ENCODE data around the gene MYO1B. TPM values are rescaled to one million over a fixed set of nuclear protein-coding genes. Genes with fewer than 3 reads are reported as not detected.

The MYO1B gene
- total RNA-seq, 1 experiment from 2014 or later, result 93.0 TPM

DNA sequence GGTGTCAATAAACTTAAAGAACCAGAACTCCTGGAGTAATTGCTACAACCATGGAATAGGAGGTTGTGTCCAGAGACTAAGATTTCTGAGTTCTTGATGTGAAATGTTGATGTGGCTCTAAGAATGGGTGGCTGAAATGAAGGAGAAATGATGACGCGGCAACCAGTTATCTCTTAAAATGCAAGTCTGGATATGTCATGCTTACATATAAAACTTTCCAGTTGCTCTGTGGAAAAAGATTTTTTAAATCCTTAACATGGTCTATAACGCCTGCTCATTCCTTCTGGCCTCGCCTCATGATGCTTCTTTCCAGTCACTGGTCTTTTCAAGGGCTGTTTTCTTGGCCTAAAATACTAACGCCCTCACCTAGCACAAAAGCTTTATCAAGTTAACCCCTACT, 23.5 kb upstream of the MYO1B start:
- no peak overlapping the region for H3K4me2 ChIP-seq (ENCODE audit: low read length)
- intact Hi-C loops (cut with micrococcal nuclease), result no loop called here
- no peak for DNase-seq
- ATAC-seq, result no peak
- H3K36me3 ChIP-seq (ENCODE audit: low read depth, low read length), result no peaks in the 10 kb centered on the region
- H2AFZ ChIP-seq (ENCODE audit: low read length), result no peak overlapping the region
- no peaks in the 10 kb centered on the region for H3K79me2 ChIP-seq (ENCODE audit: low read length)
- peaks cover 33% of the 10 kb centered on the region for H3K4me1 ChIP-seq (ENCODE audit: insufficient read depth, low read length)
- peaks cover 5% of the 10 kb centered on the region for H3F3A ChIP-seq (ENCODE audit: low read length, unreplicated experiment)
- no peak overlapping the region for H3K4me3 ChIP-seq (ENCODE audit: low read length)
- BruUV-seq (replicated peaks), result no TSS peak
- no peak for TF ChIP-seq EZH2phosphoT487 (IDR thresholded peaks at IDR 0.05; ENCODE audit: borderline replicate concordance, low read length)
- no peak for TF ChIP-seq EZH2 (IDR thresholded peaks at IDR 0.05; ENCODE audit: low read length, unreplicated experiment)
- TF ChIP-seq, protein P1, sequence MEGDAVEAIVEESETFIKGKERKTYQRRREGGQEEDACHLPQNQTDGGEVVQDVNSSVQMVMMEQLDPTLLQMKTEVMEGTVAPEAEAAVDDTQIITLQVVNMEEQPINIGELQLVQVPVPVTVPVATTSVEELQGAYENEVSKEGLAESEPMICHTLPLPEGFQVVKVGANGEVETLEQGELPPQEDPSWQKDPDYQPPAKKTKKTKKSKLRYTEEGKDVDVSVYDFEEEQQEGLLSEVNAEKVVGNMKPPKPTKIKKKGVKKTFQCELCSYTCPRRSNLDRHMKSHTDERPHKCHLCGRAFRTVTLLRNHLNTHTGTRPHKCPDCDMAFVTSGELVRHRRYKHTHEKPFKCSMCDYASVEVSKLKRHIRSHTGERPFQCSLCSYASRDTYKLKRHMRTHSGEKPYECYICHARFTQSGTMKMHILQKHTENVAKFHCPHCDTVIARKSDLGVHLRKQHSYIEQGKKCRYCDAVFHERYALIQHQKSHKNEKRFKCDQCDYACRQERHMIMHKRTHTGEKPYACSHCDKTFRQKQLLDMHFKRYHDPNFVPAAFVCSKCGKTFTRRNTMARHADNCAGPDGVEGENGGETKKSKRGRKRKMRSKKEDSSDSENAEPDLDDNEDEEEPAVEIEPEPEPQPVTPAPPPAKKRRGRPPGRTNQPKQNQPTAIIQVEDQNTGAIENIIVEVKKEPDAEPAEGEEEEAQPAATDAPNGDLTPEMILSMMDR (conservative IDR thresholded peaks at IDR 0.05; ENCODE audit: low read depth, low read length), result no peak
- no peak overlapping the region for H3K27ac ChIP-seq (ENCODE audit: low read length)
- H3K27me3 ChIP-seq (ENCODE audit: low read length), result no peaks in the 10 kb centered on the region
- ChIA-PET POLR2A (ENCODE audit: unreplicated experiment) (no interaction called here), CTCF (no interaction called here)
- no peak overlapping the region for H3K9ac ChIP-seq (ENCODE audit: low read length)
- no peaks in the 10 kb centered on the region for H3K9me3 ChIP-seq (ENCODE audit: low read length)
- H3K9me2 ChIP-seq (replicated peaks; ENCODE audit: low read length), result no peaks in the 10 kb centered on the region
- no peaks in the 10 kb centered on the region for H4K20me1 ChIP-seq (ENCODE audit: low read length)

DNA sequence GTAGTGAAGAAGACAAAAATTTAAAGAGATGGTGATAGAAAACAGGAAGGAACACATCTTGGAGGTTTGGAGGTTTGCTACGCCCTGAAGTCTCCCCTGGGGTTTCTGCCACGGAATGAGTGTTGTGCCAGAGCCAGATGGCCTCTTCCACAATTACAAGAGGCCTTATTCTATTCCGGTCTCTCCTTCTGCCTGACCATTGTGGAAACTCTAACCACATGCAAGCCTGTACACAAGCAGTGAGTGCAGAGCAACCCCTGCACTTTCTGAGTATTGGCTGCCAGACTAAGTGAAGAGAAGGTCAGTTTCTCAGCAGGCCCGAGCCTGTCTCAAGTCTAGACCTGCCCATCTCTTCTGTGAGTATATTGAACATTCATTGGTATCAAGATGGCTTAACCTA, 22.7 kb upstream of the MYO1B start:
- DNase-seq (no peak), ATAC-seq (no peak)
- TF ChIP-seq EZH2 (IDR thresholded peaks at IDR 0.05; ENCODE audit: low read length, unreplicated experiment) (no peak), EZH2phosphoT487 (IDR thresholded peaks at IDR 0.05; ENCODE audit: borderline replicate concordance, low read length) (no peak)
- TF ChIP-seq, protein P1 (conservative IDR thresholded peaks at IDR 0.05; ENCODE audit: low read depth, low read length), result no peak
- H3K4me2 ChIP-seq (ENCODE audit: low read length), result no peak overlapping the region
- intact Hi-C loops (cut with micrococcal nuclease), result no loop called here
- peaks cover 25% of the 10 kb centered on the region for H3K4me1 ChIP-seq (ENCODE audit: insufficient read depth, low read length)
- H3K9me2 ChIP-seq (replicated peaks; ENCODE audit: low read length), result no peaks in the 10 kb centered on the region
- CTCF ChIA-PET, result no interaction called here
- no peaks in the 10 kb centered on the region for H3K9me3 ChIP-seq (ENCODE audit: low read length)
- H3K36me3 ChIP-seq (ENCODE audit: low read depth, low read length), result no peaks in the 10 kb centered on the region
- H3K4me3 ChIP-seq (ENCODE audit: low read length), result no peak overlapping the region
- H3K9ac ChIP-seq (ENCODE audit: low read length), result no peak overlapping the region
- no peak overlapping the region for H2AFZ ChIP-seq (ENCODE audit: low read length)
- BruUV-seq (replicated peaks), result no TSS peak
- POLR2A ChIA-PET (ENCODE audit: unreplicated experiment), result interaction anchor here (0.7 kb wide), 1 partner anchor 274 kb away, joined by 6 read pairs; no protein-coding TSS in a partner anchor
- H3K27me3 ChIP-seq (ENCODE audit: low read length), result no peaks in the 10 kb centered on the region
- H4K20me1 ChIP-seq (ENCODE audit: low read length), result no peaks in the 10 kb centered on the region
- H3K27ac ChIP-seq (ENCODE audit: low read length), result no peak overlapping the region
- H3F3A ChIP-seq (ENCODE audit: low read length, unreplicated experiment), result peaks cover 5% of the 10 kb centered on the region
- H3K79me2 ChIP-seq (ENCODE audit: low read length), result no peaks in the 10 kb centered on the region

DNA sequence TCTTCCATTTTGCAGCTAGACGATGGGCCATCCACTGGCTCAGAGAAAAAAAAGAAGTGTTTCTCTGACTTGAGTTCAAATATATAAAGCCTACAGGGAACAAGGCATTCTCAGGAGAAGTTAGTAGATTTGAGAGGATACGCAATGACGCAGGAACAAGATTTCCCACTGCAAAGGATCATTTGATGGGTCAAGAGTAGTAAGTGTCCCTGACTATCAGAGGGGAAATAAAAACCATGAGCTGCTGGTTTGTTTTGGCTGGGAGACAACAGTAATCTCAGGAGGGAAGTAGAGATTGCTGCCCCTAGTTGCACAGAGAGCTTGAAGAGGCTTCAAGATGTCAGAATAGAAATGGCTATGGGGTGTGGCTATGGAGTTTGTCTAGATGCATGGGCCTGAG, 22.3 kb upstream of the MYO1B start:
- DNase-seq, result no peak
- TF ChIP-seq, protein P1 (conservative IDR thresholded peaks at IDR 0.05; ENCODE audit: low read depth, low read length), result no peak
- TF ChIP-seq EZH2 (IDR thresholded peaks at IDR 0.05; ENCODE audit: low read length, unreplicated experiment) (no peak), EZH2phosphoT487 (IDR thresholded peaks at IDR 0.05; ENCODE audit: borderline replicate concordance, low read length) (no peak)
- BruUV-seq (replicated peaks), result no TSS peak
- no peaks in the 10 kb centered on the region for H3K36me3 ChIP-seq (ENCODE audit: low read depth, low read length)
- CTCF ChIA-PET, result no interaction called here
- no peaks in the 10 kb centered on the region for H4K20me1 ChIP-seq (ENCODE audit: low read length)
- no peaks in the 10 kb centered on the region for H3K79me2 ChIP-seq (ENCODE audit: low read length)
- H3K27me3 ChIP-seq (ENCODE audit: low read length), result no peaks in the 10 kb centered on the region
- H3K27ac ChIP-seq (ENCODE audit: low read length), result no peak overlapping the region
- no peak overlapping the region for H3K4me3 ChIP-seq (ENCODE audit: low read length)
- intact Hi-C loops (cut with micrococcal nuclease), result no loop called here
- H3F3A ChIP-seq (ENCODE audit: low read length, unreplicated experiment), result peaks cover 2% of the 10 kb centered on the region
- ATAC-seq, result no peak
- H3K4me1 ChIP-seq (ENCODE audit: insufficient read depth, low read length), result peaks cover 21% of the 10 kb centered on the region
- POLR2A ChIA-PET (ENCODE audit: unreplicated experiment), result interaction anchor here (0.7 kb wide), 1 partner anchor 274 kb away, joined by 6 read pairs; no protein-coding TSS in a partner anchor
- H3K9me3 ChIP-seq (ENCODE audit: low read length), result no peaks in the 10 kb centered on the region
- H3K9me2 ChIP-seq (replicated peaks; ENCODE audit: low read length), result no peaks in the 10 kb centered on the region
- H2AFZ ChIP-seq (ENCODE audit: low read length), result no peak overlapping the region
- no peak overlapping the region for H3K4me2 ChIP-seq (ENCODE audit: low read length)
- no peak overlapping the region for H3K9ac ChIP-seq (ENCODE audit: low read length)

All from PC-3 (cell line).